HG02588 (cell line): Measurements from ENCODE around the gene SHISA9.
"Not testable (repeated sequence)": the region's sequence is repeated elsewhere in the genome, so short reads cannot be mapped to it uniquely, and the experiment has no call there.

Source experiments
- ATAC-seq: cut with Tn5 transposase; IDR thresholded peaks from one replicate; pipeline ENCODE4 v1.9.1; 2021; ENCODE audit warnings: mild to moderate bottlenecking, moderate library complexity; ENCODE audit not compliant: unreplicated experiment

SHISA9 gene

GRCh38 chr16:12901597-12902461 is at the start of gene SHISA9:
SHISA9 (plus strand) TSS chr16:12901598.
- ATAC-seq = no peak

GRCh38 chr16:12853972-12854371 is 47.4 kb upstream of the SHISA9 start:
- ATAC-seq = no peak

GRCh38 chr16:12857435-12857834 is 44.0 kb upstream of the SHISA9 start:
- ATAC-seq = not testable (repeated sequence)

GRCh38 chr16:12862327-12862726 is 39.1 kb upstream of the SHISA9 start:
- ATAC-seq = no peak

GRCh38 chr16:12862941-12863340 is 38.5 kb upstream of the SHISA9 start:
- no peak for ATAC-seq

GRCh38 chr16:12866981-12867551 is 34.3 kb upstream of the SHISA9 start:
- no peak for ATAC-seq

GRCh38 chr16:12868169-12868568 is 33.2 kb upstream of the SHISA9 start:
- ATAC-seq = no peak

GRCh38 chr16:12868788-12869187 is 32.6 kb upstream of the SHISA9 start:
- no peak for ATAC-seq

- ATAC-seq = no peak
Measured at GRCh38 chr16:12869698-12870427, 31.5 kb upstream of the SHISA9 start.

GRCh38 chr16:12871784-12872183 is 29.6 kb upstream of the SHISA9 start:
- no peak for ATAC-seq

- no peak for ATAC-seq
Measured at GRCh38 chr16:12874186-12874585, 27.2 kb upstream of the SHISA9 start.

GRCh38 chr16:12876778-12877177 is 24.6 kb upstream of the SHISA9 start:
- no peak for ATAC-seq

- no peak for ATAC-seq
Measured at GRCh38 chr16:12878973-12879372, 22.4 kb upstream of the SHISA9 start.

- ATAC-seq = no peak
Measured at GRCh38 chr16:12879812-12880211, 21.6 kb upstream of the SHISA9 start.

- ATAC-seq = no peak
Measured at GRCh38 chr16:12881182-12881581, 20.2 kb upstream of the SHISA9 start.

- ATAC-seq = no peak
Measured at GRCh38 chr16:12881740-12882139, 19.7 kb upstream of the SHISA9 start.

- ATAC-seq = no peak
Measured at GRCh38 chr16:12885742-12886141, 15.7 kb upstream of the SHISA9 start.

GRCh38 chr16:12891836-12892235 is 9.6 kb upstream of the SHISA9 start:
- no peak for ATAC-seq

- ATAC-seq = no peak
Measured at GRCh38 chr16:12893050-12893750, 8.2 kb upstream of the SHISA9 start.

- ATAC-seq = no peak
Measured at GRCh38 chr16:12896562-12896961, 4.8 kb upstream of the SHISA9 start.

- no peak for ATAC-seq
Measured at GRCh38 chr16:12898551-12898950, 2.8 kb upstream of the SHISA9 start.
